Choroid plexus epithelial cell (primary cell): ENCODE data around the gene ENOX1.
A peak's percentile ranks its signal among the peaks of the same experiment; 100 is the strongest.

ENCODE experiments used
- DNase-seq: peaks from one replicate; pipeline ENCODE4 v3.0.0-alpha.2; 2010; ENCODE audit warnings: low read depth
- H3K4me3 ChIP-seq: 2 replicates; pipeline ENCODE4 v1.5.1; 2011; ENCODE audit warnings: low read depth, mild to moderate bottlenecking, control low read depth, low read length, moderate library complexity
- CTCF ChIP-seq: conservative IDR thresholded peaks from 2 replicates; pipeline ENCODE4 v1.5.1; 2011; ENCODE audit warnings: low read depth, mild to moderate bottlenecking, control low read depth, inconsistent platforms, low read length, moderate library complexity

ENOX1 gene

DNA sequence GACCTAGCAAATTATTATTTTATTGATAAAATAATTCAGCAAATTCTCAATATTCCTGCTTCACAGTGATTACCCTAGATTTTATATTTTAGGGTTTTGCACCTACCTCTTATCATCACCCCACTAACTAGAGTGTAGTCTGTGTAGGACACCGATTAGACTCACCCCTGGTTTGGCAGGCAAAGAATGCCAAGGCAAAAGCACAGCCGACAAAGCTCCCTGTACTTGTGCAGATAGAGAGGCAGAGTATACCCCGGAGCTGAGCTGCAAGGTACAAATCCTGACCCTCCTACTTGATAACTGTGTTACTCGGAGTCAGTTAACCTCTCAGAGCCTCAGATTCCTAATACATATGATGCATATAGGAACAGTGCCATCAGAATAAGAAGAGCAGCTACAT, 225.7 kb downstream of the ENOX1 start:
- DNase-seq = no peak
- no peak overlapping the region for H3K4me3 ChIP-seq
- TF ChIP-seq CTCF = no peak

GRCh38 chr13:43558939-43559338, 227.8 kb downstream of the ENOX1 start:
- DNase-seq = no peak
- no peak overlapping the region for H3K4me3 ChIP-seq
- no peak for TF ChIP-seq CTCF

GRCh38 chr13:43558326-43558725, 228.4 kb downstream of the ENOX1 start:
- TF ChIP-seq CTCF = no peak
- no peak overlapping the region for H3K4me3 ChIP-seq
- DNase-seq = no peak

DNA sequence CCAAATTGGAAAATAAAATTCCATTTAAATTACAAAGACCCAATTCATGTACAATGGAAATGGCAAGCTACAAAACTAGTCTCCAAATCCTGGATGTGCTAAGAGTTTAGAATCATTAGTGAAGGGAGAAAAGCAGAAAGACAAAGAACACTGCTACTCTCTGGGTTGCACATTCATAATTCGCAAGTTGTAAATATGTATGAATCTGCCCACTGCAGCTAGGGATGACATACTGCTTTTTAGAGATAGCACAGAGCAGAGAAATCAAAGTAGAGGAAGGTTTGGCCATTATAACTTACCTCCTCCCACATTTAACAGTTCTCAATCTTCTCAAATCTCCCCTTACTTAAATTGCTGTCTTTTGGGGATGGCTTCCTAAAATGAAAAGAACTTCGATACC, 231.1 kb downstream of the ENOX1 start:
- no peak for DNase-seq
- no peak overlapping the region for H3K4me3 ChIP-seq
- no peak for TF ChIP-seq CTCF

DNA sequence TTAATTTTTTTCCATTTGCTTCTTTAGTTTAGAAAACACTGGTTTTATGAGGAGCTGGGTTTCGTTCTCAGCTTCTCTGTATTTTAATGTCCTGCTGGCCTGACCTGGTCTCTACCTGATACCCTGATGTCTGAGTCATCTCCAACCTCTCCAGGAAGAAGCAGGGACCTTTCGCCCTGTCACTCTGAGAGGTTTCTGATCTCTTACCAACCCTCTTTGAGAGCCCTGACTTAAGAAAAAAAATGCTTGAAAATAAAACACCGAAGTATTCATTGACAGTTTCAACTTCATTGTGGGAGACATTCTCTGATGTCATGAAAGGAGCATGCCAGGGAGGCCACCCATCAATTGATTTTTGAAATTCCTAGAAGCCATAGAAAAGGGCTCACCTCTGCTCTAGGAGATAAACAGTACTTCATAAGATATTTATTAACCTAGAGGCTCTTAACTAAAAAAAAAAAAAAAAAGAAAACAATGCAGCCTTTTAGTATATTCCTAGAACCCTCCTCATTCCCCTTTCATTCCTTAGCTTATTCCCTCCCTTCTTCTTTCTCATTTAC, 234.8 kb downstream of the ENOX1 start:
- DNase-seq = no peak
- no peak for TF ChIP-seq CTCF
- H3K4me3 ChIP-seq = no peak overlapping the region

DNA sequence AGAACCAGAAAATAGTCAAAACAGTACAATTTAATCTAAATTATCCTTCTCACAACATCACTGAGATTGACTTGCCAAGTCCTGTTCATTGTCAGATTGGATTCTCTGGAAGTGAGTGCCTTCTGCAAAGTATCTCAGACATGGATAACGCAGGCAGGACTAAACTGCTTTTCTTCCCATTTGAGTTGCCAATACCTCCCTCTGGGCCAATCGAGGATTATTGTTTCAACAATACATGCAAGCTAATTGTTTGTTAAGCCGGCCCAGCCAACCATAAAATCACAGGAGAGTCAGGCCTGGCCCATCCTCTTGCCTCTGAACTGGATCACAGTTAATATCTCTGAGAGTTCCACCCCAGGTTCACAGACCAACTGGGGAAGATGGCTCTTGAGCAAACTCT, 240.0 kb downstream of the ENOX1 start:
- H3K4me3 ChIP-seq = no peak overlapping the region
- TF ChIP-seq CTCF = no peak
- DNase-seq = no peak

- no peak overlapping the region for H3K4me3 ChIP-seq
- TF ChIP-seq CTCF = no peak
- peak; percentile 19 for DNase-seq
Measured at GRCh38 chr13:43546251-43546650, 240.5 kb downstream of the ENOX1 start.
